Loucy (cell line): ENCODE results near the gene HMHB1.

ENCODE experiments used
- H2AFZ ChIP-seq: fragments of 200-600 bp; sonication (generic); 2 replicates; pipeline ENCODE4 v1.6.0; 2016; ENCODE audit warnings: antibody characterized with exemption, mild to moderate bottlenecking, low read length, moderate library complexity
- H3F3A ChIP-seq: fragments of 200-600 bp; 2 replicates; pipeline ENCODE4 v1.6.0; 2016; ENCODE audit warnings: antibody characterized with exemption, low read depth, mild to moderate bottlenecking
- H3K27me3 ChIP-seq: fragments of 200-600 bp; sonication (generic); 2 replicates; pipeline ENCODE4 v1.6.1; 2014; ENCODE audit warnings: low read length, mild to moderate bottlenecking; ENCODE audit not compliant: insufficient read depth, poor library complexity, severe bottlenecking
- H3K36me3 ChIP-seq: fragments of 200-600 bp; sonication (generic); 2 replicates; pipeline ENCODE4 v1.6.1; 2016; ENCODE audit warnings: low read length; ENCODE audit not compliant: insufficient read depth
- H3K4me1 ChIP-seq: fragments of 200-600 bp; sonication (generic); 2 replicates; pipeline ENCODE4 v1.5.1; 2014; ENCODE audit warnings: low read length, mild to moderate bottlenecking; ENCODE audit not compliant: insufficient read depth, poor library complexity, severe bottlenecking
- H3K4me2 ChIP-seq: fragments of 200-600 bp; sonication (generic); 2 replicates; pipeline ENCODE4 v1.6.0; 2014; ENCODE audit warnings: antibody characterized with exemption, low read length, low read depth, mild to moderate bottlenecking; ENCODE audit not compliant: poor library complexity, severe bottlenecking
- H3K4me3 ChIP-seq: fragments of 200-600 bp; sonication (generic); 2 replicates; pipeline ENCODE4 v1.5.1; 2014; ENCODE audit warnings: low read length, mild to moderate bottlenecking, mixed read lengths; ENCODE audit not compliant: poor library complexity, severe bottlenecking
- H3K79me2 ChIP-seq: fragments of 200-600 bp; sonication (generic); 2 replicates; pipeline ENCODE4 v1.6.1; 2014; ENCODE audit warnings: low read length; ENCODE audit not compliant: insufficient read depth
- H3K9ac ChIP-seq: fragments of 200-600 bp; sonication (generic); 2 replicates; pipeline ENCODE4 v1.6.0; 2014; ENCODE audit warnings: mild to moderate bottlenecking, low read depth, low read length, moderate library complexity; ENCODE audit not compliant: poor library complexity, severe bottlenecking
- H3K9me2 ChIP-seq: fragments of 200-600 bp; sonication (generic); replicated peaks from 2 replicates; pipeline ENCODE4 v1.6.1; 2016; ENCODE audit warnings: low read depth, low read length, mixed read lengths
- H3K9me3 ChIP-seq: fragments of 200-600 bp; sonication (generic); 2 replicates; pipeline ENCODE4 v1.6.1; 2014; ENCODE audit warnings: mild to moderate bottlenecking, antibody characterized with exemption, low read length, low read depth; ENCODE audit not compliant: insufficient read depth
- H4K20me1 ChIP-seq: fragments of 200-600 bp; sonication (generic); 2 replicates; pipeline ENCODE4 v1.6.0; 2014; ENCODE audit warnings: antibody characterized with exemption, low read length, mild to moderate bottlenecking; ENCODE audit not compliant: insufficient read depth, poor library complexity, severe bottlenecking
- EZH2phosphoT487 ChIP-seq: fragments of 200-600 bp; IDR thresholded peaks from 2 replicates; pipeline ENCODE4 v1.6.1; 2018; ENCODE audit warnings: antibody characterized with exemption, mild to moderate bottlenecking, moderate library complexity, borderline replicate concordance
- TF ChIP-seq, protein P1 (sequence below): fragments of 200-600 bp; sonication (generic); conservative IDR thresholded peaks from 2 replicates; pipeline ENCODE4 v1.5.1; 2014; ENCODE audit warnings: mild to moderate bottlenecking, antibody characterized with exemption, low read length

The HMHB1 gene

DNA sequence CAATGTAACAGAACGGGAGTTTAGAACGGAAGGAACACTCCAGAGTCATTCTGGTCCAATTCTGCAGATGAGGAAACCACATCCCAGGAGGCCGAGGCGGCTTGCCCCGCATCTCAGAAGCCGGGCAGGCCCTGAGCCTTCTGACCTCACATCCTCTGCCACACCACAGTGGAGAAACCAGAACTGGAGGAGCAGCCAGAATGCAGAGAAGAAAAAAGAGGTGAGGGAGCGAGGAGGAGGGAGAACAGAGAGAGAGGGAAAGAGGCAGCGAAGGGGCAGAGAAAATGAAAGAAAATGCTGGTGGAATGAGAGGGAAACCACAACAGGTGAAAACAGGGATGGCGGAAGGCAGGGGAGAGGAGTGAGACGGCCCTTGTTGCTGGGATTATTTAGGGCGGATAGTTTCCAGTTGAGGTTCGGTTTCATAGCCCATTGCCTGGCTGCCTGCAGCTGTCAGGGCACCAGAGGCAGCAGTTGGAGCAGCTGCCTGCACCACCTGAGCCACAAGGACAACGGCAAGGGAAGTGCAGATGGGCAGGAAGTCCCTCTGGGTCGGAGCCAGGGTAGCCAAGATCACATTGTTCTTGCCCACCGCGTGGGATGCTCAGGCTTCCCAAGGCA, at the start of gene HMHB1:
HMHB1 (plus strand) TSS at position 77 of the 621 bp plus-strand sequence.
- Histone ChIP-seq H3K9me2 (no peaks in the 10 kb centered on the region), H3K4me1 (peaks cover 3% of the 10 kb centered on the region), H3K9ac (no peak within 1 kb of the TSS), H3K4me2 (no peak within 1 kb of the TSS), H3K9me3 (no peaks in the 10 kb centered on the region), H4K20me1 (no peaks in the 10 kb centered on the region), H3K36me3 (no peaks in the 10 kb centered on the region), H3K27me3 (no peaks in the 10 kb centered on the region), H3K4me3 (no peak within 1 kb of the TSS), H3K79me2 (no peaks in the 10 kb centered on the region), H2AFZ (no peak within 1 kb of the TSS), H3F3A (no peaks in the 10 kb centered on the region)
- TF ChIP-seq, protein P1, sequence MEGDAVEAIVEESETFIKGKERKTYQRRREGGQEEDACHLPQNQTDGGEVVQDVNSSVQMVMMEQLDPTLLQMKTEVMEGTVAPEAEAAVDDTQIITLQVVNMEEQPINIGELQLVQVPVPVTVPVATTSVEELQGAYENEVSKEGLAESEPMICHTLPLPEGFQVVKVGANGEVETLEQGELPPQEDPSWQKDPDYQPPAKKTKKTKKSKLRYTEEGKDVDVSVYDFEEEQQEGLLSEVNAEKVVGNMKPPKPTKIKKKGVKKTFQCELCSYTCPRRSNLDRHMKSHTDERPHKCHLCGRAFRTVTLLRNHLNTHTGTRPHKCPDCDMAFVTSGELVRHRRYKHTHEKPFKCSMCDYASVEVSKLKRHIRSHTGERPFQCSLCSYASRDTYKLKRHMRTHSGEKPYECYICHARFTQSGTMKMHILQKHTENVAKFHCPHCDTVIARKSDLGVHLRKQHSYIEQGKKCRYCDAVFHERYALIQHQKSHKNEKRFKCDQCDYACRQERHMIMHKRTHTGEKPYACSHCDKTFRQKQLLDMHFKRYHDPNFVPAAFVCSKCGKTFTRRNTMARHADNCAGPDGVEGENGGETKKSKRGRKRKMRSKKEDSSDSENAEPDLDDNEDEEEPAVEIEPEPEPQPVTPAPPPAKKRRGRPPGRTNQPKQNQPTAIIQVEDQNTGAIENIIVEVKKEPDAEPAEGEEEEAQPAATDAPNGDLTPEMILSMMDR = no peak
- TF ChIP-seq EZH2phosphoT487 = no peak

DNA sequence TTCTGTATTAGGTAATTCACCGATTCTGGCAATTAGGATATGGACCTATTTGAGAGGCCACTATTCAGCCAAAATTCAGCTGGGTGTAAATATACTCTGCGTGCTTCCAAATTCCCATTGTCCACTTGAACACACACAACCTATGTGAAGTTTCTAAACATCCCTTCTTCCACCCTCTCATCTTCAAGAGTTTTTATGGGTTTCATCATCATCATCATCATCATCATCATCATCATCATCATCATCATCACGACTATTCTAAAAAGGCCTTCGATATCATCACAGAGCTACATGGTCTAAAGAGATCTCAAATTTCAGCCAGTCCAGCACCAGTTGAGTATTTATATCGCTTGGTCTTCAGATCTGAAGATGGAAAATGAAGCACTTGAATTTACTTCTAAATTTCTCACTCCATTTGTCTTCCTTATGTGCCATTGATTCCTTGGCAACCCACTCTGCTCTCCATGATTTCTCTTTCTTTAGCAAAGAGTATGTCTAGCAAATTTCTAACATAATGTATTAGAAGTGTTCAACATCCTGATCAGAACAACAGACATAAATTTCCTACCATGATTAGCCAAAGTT, 49.2 kb upstream of the HMHB1 start:
- Histone ChIP-seq H3K79me2 (no peaks in the 10 kb centered on the region), H3F3A (no peaks in the 10 kb centered on the region), H3K9me2 (no peaks in the 10 kb centered on the region), H4K20me1 (no peaks in the 10 kb centered on the region), H3K27me3 (no peaks in the 10 kb centered on the region), H3K36me3 (no peaks in the 10 kb centered on the region), H3K4me1 (no peaks in the 10 kb centered on the region), H3K4me2 (no peak overlapping the region), H3K9me3 (no peaks in the 10 kb centered on the region), H2AFZ (no peak overlapping the region), H3K4me3 (no peak overlapping the region), H3K9ac (no peak overlapping the region)
- TF ChIP-seq, protein P1 = no peak
- TF ChIP-seq EZH2phosphoT487 = no peak

DNA sequence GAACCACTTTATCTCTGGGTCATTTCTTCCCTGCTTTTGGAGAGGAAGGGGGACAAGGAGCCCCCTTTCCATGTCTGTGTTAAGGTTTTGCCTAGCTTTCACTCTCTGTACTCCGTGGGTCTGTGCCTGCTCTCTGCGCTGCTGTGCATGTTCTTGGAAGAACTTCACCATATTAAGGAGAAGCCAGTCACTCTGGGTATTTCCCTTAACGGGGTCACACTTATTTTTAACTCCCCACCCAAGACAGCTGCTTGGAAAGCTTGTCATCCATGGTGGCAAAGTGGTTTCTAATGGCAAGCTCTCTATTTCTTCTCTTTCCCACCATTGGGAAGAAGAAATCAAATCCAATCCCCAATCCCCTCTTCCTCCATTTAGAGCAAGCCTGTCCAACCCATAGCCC, 44.8 kb upstream of the HMHB1 start:
- H3K27me3 ChIP-seq = no peaks in the 10 kb centered on the region
- H3F3A ChIP-seq = no peaks in the 10 kb centered on the region
- H3K36me3 ChIP-seq = no peaks in the 10 kb centered on the region
- no peaks in the 10 kb centered on the region for H4K20me1 ChIP-seq
- H3K4me2 ChIP-seq = no peak overlapping the region
- H2AFZ ChIP-seq = no peak overlapping the region
- no peaks in the 10 kb centered on the region for H3K9me2 ChIP-seq
- H3K4me1 ChIP-seq = peaks cover 4% of the 10 kb centered on the region
- TF ChIP-seq EZH2phosphoT487 = no peak
- TF ChIP-seq, protein P1 = no peak
- no peak overlapping the region for H3K9ac ChIP-seq
- no peaks in the 10 kb centered on the region for H3K79me2 ChIP-seq
- H3K4me3 ChIP-seq = no peak overlapping the region
- H3K9me3 ChIP-seq = no peaks in the 10 kb centered on the region
